Nucleus accumbens (tissue), 56 donors: Measurements from ENCODE around the gene SCCPDH.
A peak's percentile ranks its signal among the peaks of the same experiment; 100 is the strongest.
"Not testable (repeated sequence)": the region's sequence is repeated elsewhere in the genome, so short reads cannot be mapped to it uniquely, and the experiment has no call there.

Experiments used
- DNase-seq, 56 donors: peaks; one replicate each; lab custom pipeline; 2025; lab: John Stamatoyannopoulos, UW

SCCPDH gene, protein sequence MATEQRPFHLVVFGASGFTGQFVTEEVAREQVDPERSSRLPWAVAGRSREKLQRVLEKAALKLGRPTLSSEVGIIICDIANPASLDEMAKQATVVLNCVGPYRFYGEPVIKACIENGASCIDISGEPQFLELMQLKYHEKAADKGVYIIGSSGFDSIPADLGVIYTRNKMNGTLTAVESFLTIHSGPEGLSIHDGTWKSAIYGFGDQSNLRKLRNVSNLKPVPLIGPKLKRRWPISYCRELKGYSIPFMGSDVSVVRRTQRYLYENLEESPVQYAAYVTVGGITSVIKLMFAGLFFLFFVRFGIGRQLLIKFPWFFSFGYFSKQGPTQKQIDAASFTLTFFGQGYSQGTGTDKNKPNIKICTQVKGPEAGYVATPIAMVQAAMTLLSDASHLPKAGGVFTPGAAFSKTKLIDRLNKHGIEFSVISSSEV

DNA sequence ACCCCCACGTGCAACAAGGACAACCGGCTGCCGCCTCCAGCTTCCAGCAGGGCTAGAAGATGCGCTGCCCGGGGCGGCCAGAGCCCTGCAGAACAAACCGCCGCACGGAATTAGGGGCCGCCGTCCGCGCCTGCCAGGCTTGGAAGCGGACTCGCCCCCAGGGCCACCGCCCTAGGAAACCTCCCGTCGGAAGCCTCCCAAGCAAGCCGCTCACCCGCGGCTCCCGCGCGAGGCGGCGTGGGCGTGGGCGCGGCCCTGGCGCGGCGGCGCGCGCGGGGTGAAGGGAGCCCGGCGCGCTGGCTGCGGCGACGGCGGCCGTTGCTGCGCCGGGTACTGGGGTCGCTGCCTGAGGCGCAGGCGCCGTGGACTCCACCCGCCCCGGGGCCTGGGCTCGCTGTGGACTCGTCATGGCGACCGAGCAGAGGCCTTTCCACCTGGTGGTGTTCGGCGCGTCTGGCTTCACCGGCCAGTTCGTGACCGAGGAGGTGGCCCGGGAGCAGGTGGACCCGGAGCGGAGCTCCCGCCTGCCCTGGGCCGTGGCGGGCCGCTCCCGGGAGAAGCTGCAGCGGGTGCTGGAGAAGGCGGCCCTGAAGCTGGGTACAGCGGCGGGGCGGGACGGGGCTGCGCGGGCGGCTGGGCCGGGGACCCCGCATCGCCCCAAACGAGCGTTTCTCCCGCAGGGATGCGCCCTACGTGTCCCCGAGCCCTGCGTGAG is at the start of gene SCCPDH:
Gene SCCPDH (plus strand): TSS at position 394 of the 715 bp plus-strand sequence. CDS start 14 bp downstream, at position 408.
- peak in 55 of 56 donors; percentile 13 to 86 (median 61) for DNase-seq

DNA sequence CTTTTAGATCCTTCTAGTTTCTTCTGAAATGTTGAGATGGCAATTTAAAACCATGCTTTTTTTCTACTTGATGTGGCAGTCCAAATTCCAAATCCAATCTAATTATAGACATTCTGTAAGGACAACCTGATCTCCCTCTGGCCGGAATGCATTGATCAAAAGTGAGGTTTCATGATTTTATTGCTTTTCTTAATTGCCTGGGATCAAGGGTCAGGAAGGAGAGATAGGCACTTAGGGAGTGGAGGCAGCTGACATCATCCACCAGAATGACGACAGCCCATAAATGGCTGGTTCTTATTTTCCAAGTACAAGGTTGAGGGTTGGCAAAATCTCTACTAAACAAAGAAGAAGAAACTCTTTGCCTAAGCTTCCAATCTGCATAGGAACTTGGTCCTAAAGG is 46.4 kb upstream of the SCCPDH start:
- no peak for DNase-seq

DNA sequence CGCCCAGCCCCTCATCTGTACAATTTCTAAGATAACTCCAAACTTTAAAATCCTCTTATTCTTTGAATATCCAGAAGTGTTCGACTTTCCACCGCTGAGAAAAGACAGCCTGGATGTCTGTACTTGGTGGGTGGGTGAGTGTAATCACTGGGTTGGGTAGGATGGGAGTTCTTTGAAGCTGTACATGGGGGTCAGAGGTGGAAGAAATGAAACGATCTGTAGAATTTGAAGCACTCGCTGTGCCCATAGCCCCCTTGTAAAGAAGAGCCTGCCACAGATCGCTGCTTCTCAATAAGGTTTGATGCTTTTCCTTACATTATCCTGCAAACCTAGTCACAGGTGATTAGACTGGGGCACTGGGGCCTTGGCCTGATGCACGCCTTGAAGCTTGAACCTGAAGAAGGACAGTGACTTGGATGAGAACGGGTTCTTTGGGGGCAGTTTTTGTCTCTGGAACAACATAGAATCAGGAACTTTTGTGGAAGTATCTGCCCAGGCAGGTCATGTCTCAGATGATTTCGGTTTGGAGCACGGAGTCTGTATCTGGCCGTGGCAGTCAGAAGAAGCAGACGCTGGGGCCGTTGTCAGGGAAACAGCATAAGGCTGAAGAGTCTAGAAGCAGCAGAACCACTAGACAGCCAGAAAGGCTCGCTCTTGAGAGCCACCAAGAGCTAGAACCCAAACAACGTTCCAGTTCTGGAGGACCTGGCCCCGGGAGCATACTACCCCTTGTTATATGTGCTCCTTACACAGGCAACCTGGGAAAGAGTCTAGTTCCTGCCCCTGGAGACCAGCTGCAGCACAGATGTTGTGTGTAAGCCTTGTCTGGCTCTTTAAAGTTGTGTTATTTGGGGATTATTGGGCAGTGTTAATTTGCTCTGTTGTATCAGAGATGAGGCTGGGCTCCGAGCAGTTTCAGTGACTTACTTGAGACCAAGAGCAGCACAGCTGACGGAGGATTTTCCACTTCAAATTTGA is 45.1 kb upstream of the SCCPDH start:
- peak in 5 of 56 donors; percentile 7 to 22 (median 11) for DNase-seq

DNA sequence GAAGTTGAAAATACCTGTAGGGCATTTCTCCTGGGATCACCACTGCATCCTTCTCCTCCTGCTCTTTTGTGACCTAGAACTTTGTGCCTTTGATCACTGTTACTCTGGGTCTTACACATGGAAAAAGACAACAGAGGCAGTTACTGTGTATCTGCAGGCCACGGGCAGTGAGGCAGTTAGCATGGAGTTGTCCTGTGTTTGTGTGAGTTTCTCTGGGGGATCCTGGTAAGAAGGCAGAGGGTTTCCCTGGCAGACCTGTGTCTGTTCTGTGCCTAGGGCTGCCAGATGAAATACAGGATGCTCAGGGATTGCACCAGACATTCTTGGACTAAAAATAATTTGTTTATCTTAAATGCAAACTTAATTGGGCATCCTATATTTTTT is 44.4 kb upstream of the SCCPDH start:
- DNase-seq, result no peak

DNA sequence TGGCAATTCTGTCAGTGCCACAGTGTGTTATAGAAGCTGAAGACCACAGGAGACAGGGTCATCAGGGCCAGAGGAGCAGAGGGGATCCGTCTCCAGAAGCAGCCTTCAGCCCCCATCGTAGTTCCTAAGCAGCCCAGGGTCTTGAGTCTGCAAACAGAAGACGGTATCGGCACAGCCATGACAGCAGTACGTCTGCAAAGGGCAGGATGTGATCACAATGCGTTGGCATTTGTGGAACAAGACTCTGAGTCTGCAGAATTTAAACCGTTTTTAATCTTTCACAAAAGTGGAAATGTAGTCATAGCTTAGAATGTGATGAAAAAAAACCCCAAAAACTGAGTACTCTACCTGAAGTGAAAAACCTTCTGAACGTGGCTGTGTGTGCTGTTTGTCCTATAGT is 44.0 kb upstream of the SCCPDH start:
- no peak for DNase-seq

DNA sequence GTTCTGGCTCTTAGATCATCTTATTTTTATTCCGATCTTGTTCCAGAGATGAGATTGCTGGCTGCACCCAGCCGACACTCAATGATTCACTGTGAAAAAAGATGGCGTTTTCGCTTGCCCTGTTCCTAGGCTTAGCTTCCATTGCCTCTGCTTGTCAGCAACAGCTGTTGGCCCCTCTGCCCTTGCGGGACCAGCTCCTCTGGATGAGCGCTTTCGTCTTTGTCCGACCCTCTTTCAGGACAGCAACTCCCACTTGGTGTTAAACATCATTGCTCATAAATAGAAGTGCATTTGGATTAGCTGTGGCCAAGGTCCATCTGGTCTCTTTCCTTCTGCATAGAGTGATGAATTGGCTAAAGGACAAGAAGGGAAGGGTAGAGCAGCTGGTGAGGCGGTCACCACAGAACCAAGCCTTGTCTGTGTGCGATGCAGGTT is 43.5 kb upstream of the SCCPDH start:
- peak in 4 of 56 donors; percentile 5 to 51 (median 16) for DNase-seq

DNA sequence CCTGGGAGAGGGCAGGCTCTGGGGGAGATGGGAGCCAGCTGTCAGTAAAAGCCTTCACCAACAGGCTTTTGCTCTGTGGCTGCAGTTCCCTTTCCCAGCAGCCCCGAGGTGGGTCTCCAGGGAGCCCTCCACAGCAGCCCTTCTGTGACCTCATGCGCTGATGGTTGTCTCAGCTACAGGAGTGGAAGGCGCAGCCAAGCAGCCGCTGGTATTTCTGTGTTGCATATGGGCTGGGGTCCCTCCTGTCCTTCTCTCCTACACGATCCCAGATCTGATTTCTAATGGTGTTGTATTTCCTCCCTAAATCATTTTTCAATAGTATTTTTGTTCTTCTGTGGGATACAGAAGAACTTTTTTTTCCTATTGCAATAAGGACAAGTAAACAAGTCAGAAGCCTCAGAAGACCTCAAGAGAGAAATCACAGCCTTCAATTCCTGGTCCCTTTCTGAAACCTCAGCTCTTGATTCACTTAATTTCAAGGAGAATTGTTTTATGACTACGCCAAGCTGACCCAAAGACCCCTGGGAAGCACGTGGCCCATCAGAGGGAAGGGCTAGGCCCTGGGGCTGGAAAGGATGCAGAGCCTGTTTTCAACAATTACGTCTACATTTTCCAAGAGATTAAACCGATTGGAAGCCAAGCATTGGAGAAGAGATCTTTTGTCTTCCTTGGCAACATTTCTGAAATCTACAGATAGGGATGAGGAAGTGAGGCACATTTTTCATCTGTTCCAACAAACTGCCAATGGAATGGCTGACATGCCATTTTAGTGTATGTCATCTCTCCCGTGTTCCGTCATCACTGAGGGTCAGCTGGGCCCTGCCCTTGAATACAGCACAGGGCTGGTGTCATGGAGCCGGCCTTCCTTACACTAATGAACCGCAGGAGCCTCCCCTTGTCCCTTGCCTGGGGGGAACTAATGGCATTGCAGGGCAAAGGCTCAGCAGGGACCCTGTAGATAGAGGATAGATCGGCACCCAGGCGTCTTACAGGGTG is 42.0 kb upstream of the SCCPDH start:
- DNase-seq, result no peak

DNA sequence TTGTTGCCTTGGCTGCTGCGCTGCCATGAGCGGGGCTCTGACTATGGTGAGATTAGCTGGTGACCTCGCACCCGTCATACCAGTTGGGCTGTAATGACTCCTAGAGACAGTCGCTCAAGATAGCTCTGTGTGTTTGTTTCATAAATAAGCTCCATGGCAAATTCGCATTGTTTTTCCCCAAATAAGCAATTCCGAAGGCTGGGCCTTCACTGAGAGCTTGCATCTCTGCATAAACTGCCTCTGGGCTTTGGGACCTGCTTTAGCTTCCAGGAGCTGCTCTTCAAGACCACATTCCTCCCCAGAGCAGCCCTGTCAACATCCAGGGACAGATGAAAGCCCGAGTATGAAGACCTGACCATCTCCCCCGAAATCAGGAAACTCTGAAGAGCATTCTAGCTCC is 40.7 kb upstream of the SCCPDH start:
- DNase-seq, result no peak

DNA sequence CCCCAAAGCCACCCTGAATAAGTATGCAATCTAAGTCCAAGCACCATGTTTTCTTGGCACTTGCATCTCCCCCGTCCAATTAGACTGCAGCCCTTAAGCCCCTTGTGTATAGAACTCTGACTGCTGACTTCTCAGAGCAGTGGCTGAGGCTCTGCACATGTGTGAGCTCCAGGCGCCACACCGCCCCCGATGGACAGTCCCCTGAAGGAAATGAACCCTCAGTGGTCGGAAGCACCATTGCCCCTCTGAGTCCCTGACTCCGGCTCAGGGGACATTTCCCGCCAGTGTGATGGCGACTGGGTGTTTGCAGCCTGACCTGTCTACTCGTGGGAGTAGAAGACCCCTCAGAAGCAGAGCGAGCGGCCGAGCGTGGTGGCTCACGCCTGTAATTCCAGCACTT is 37.2 kb upstream of the SCCPDH start:
- no peak for DNase-seq

DNA sequence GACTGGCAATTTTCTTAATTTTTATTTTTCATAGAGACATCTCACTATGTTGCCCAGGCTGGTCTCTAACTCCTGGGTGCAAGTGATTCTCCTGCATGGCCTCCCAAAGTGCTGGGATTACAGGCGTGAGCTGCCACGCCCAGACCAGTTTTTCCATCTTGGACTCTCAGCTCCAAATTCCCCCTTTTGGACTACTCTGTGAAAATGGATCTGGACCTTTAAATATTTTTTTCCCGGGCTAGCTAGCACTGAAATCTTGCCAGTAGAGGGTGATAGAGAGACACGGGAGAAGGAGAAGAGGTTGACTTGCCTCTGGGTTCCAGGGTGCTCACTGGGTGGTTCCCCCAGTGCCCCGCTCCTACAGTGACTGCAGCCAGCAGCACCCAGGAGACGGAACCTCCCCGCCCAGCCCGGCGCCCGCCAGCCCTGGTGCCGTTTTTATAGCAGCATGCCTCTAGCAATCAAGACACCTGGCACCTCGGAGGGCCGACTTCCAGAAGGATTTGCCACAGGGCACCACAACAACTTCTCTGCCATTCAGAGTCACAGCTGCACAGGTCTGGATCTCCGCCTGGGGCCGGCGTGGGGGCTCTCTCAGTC is 34.7 kb upstream of the SCCPDH start:
- DNase-seq, result peak in 44 of 56 donors; percentile 7 to 72 (median 39)

DNA sequence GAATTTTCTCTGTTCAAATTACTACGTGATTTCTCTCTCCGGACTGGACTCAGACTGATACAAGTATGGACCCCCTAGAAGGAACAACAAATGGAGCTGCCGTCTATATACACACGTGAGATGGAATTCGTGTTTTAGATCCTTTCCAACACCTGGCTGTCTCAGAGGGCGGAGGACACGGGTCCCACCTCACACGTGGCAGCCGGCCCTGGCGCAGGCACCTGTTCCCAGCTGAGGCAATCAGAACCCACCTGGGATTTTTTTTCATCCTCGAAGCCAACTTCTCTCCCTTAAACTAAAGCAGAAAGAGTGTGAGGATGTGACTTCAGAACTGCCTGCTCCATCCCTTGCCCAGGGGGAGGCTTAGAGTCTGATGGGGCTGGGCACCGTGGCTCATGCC is 34.1 kb upstream of the SCCPDH start:
- no peak for DNase-seq

DNA sequence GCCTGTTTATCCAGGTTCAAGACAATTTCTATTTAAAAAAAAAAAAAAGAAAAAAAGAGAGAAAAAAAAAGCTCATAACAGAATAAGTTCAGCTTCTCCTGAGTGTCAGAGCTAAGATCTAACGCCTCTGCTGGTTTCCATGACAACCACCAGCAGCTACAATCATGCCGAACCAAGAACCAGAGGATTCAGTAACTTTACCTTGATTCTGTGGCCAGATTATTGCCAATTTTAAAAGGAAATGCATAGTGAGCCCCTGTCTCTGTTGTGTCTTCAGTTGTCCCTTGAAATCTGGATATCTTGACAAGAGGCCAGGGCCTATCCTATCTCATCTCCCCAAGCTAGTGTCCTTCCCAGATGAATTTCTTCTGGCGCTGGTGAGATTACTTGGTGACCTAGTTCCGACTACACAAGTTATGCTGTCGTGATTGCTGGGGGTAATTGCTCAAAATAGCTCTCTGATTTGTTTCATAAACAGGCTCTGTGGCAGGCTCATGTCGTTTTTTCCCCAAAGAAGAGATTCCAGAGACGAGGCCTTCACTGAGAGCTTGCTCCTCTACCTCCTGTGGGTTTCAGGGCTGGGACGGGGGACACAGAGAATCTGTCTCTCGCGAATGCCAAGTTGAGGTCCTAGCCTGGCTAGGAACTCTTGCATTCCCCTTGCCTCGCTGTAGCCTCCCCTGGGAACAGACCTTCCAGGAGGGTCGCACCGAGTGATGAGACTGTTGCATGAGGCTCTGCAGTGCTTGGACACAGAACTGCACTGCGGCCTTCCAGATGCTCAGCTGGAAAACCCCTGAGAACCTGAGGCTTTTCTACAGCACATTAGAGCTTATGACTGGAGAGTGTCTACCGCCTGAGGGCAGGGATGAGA is 32.4 kb upstream of the SCCPDH start:
- DNase-seq, result peak in 18 of 56 donors; percentile 10 to 63 (median 32)

DNA sequence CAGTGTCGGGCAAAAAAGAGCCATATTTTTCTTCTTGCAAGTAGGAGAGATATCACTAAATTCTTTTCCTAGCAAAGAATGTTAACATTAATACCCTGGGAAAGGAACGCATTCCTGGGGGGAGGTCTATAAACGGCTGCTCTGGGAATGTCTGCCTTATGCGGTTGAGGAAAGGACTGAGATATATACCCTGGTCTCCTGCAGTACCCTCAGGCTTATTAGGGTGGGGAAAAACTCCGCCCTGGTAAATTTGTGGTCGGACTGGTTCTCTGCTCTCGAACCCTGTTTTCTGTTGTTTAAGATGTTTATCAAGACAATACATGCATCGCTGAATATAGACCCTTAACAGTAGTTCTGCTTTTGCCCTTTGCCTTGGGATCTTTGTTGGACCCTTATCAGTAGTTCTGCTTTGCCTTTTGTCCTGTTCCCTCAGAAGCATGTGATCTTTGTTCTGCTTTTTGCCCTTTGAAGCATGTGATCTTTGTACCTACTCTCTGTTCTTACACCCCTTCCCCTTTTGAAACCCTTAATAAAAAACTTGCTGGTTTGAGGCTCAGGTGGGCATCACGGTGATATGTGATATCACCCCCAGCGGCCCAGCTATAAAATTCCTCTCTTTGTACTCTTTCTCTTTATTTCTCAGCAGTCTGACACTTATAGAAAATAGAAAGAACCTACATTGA is 29.9 kb upstream of the SCCPDH start:
- DNase-seq, result not testable (repeated sequence)

DNA sequence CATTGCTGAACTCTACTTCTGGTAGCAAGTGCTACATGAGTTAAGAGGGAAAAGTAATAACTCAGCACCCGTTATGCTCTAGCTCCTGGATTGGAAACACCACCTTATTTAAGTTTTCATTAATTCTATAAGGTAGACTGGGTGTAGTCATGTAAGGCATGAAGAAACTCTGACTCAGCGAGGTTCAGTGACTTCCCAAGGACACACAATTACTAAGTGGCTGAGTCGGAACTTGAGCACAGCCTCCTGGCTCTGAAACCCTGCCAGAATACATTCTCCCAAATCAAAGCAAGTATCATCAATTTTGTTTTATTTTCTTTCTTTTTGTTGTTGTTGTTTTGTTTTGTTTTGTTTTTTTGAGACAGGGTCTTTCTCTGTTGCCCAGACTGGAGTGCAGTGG is 29.1 kb upstream of the SCCPDH start:
- no peak for DNase-seq

DNA sequence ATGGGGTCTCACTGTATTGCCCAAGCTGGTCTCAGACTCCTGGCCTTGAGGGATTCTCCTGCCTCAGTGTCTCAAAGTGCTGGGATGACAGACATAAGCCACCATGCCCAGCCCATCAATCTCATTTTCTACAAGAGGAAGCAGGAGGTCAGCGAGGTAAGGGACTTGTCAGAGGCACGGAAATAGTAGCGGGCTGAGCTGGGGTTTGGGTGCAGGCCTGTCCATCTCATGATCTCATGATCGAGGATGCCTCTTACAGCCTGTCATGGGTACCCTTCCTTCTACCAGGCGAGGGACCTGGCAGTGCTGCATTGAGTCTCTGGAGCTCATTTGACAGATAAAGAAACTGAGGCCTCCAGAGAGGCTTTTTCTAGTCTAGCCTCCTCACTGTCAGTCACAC is 28.5 kb upstream of the SCCPDH start:
- DNase-seq, result no peak

DNA sequence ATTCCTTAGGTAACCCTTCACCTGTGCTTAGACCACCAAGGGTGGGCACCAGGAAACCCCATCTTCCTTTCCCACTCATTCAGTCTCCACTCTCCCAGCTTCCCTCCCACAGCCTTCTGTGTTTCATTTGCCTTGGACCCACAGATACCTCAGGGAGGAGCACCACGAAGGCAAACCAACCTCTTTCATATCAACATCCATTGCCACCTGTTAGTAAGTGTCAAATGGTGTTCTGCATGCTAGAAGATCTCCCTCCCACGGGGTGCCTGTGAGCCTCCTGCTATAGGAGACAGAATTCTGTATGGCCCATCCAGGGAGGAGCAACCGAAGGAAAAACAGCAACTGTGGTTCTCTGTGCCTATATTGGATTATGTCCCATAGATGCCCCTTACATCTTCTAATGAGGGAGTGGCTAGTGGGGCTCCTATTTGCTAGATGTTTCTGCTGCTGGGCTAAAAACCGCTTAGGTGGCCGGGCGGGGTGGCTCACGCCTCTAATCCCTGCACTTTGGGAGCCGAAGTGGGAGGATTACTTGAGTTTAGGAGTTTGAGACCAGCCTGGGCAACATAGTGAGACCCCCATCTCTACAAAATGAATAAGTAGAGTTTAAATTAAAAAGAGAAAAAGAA is 25.6 kb upstream of the SCCPDH start:
- DNase-seq, result no peak
